ENCODE data around the gene FMO1. TPM values are rescaled to one million over a fixed set of nuclear protein-coding genes. Genes with fewer than 3 reads are reported as not detected.

FMO1 gene
- total RNA-seq, 1 experiment from 2014 or later, result not detected

- Mint-ChIP-seq H3K27ac (no peak overlapping the region), H3K36me3 (no peaks in the 10 kb centered on the region), H3K9me3 (no peaks in the 10 kb centered on the region), H3K4me1 (peaks cover 33% of the 10 kb centered on the region), H3K4me3 (no peak overlapping the region), H3K27me3 (ENCODE audit: low read depth) (peaks cover 25% of the 10 kb centered on the region)
- DNase-seq (ENCODE audit: low spot score) (no peak), ATAC-seq (no peak)
- TF ChIP-seq ZNF671 (CRISPR knock-in tag; IDR thresholded peaks at IDR 0.05) (no peak), IRF2 (CRISPR knock-in tag; IDR thresholded peaks at IDR 0.05; ENCODE audit: borderline replicate concordance, low read depth) (no peak), USF1 (CRISPR knock-in tag; IDR thresholded peaks at IDR 0.05) (no peak), MAX (CRISPR knock-in tag; IDR thresholded peaks at IDR 0.05) (no peak), ZNF423 (CRISPR knock-in tag; IDR thresholded peaks at IDR 0.05) (no peak), ATF2 (CRISPR knock-in tag; IDR thresholded peaks at IDR 0.05; ENCODE audit: borderline replicate concordance, low read depth) (no peak), ZNF232 (CRISPR knock-in tag; IDR thresholded peaks at IDR 0.05) (no peak), ERG (CRISPR knock-in tag; IDR thresholded peaks at IDR 0.05) (no peak), ETV6 (CRISPR knock-in tag; IDR thresholded peaks at IDR 0.05) (no peak), SMAD4 (CRISPR knock-in tag; IDR thresholded peaks at IDR 0.05) (no peak), RELA (CRISPR knock-in tag; IDR thresholded peaks at IDR 0.05; ENCODE audit: borderline replicate concordance) (no peak), CBFB (CRISPR knock-in tag; IDR thresholded peaks at IDR 0.05; ENCODE audit: low read depth) (no peak), PRRX2 (CRISPR knock-in tag; IDR thresholded peaks at IDR 0.05) (no peak), FOXK1 (CRISPR knock-in tag; IDR thresholded peaks at IDR 0.05) (no peak), NFYB (CRISPR knock-in tag; conservative IDR thresholded peaks at IDR 0.05; ENCODE audit: low read depth) (no peak), ATF3 (CRISPR knock-in tag; conservative IDR thresholded peaks at IDR 0.05) (no peak), ATF6 (CRISPR knock-in tag; IDR thresholded peaks at IDR 0.05) (no peak)
- ChIA-PET CTCF (interaction anchor here (1.1 to 6.4 kb wide), 3 partner anchors 25 to 66 kb away, joined by 3 to 47 read pairs (median 3); partner anchors contain the start of gene FMO4), POLR2A (no interaction called here)
Observed at GRCh38 chr1:171247501-171247900, 793 bp upstream of the FMO1 start.

GRCh38 chr1:171248841-171249240 lies 547 bp downstream of the FMO1 start:
- no peak for ATAC-seq
- Mint-ChIP-seq H3K4me3 (no peak overlapping the region), H3K36me3 (no peaks in the 10 kb centered on the region), H3K9me3 (no peaks in the 10 kb centered on the region), H3K27ac (no peak overlapping the region), H3K27me3 (ENCODE audit: low read depth) (peaks cover 25% of the 10 kb centered on the region), H3K4me1 (peaks cover 40% of the 10 kb centered on the region)
- POLR2A ChIA-PET, result no interaction called here
- CTCF ChIA-PET, result interaction anchor here (1.3 to 6.4 kb wide), 2 partner anchors 43 to 64 kb away, joined by 3 to 47 read pairs; partner anchors contain the start of gene FMO4
- DNase-seq (ENCODE audit: low spot score), result no peak
- TF ChIP-seq SP1 (CRISPR knock-in tag; conservative IDR thresholded peaks at IDR 0.05) (no peak), IRF2 (CRISPR knock-in tag; IDR thresholded peaks at IDR 0.05; ENCODE audit: borderline replicate concordance, low read depth) (no peak), MLX (CRISPR knock-in tag; IDR thresholded peaks at IDR 0.05) (no peak), ZNF317 (CRISPR knock-in tag; IDR thresholded peaks at IDR 0.05; ENCODE audit: borderline replicate concordance, low read depth) (no peak), GTF2I (CRISPR knock-in tag; conservative IDR thresholded peaks at IDR 0.05) (no peak), ZNF425 (CRISPR knock-in tag; conservative IDR thresholded peaks at IDR 0.05) (no peak), TCF7 (CRISPR knock-in tag; IDR thresholded peaks at IDR 0.05; ENCODE audit: low read depth) (no peak), SMAD4 (CRISPR knock-in tag; IDR thresholded peaks at IDR 0.05) (no peak), SMAD3 (CRISPR knock-in tag; IDR thresholded peaks at IDR 0.05; ENCODE audit: borderline replicate concordance) (no peak), SOX15 (CRISPR knock-in tag; IDR thresholded peaks at IDR 0.05) (no peak), ZNF512 (CRISPR knock-in tag; IDR thresholded peaks at IDR 0.05; ENCODE audit: borderline replicate concordance) (no peak)
